SK-N-MC (cell line): Measurements from ENCODE around the gene GSTM1.

Experiments
- DNase-seq: peaks from one replicate; pipeline ENCODE4 v3.0.0-alpha.2; 2011; ENCODE audit warnings: low read depth, low spot score
- H3K27ac ChIP-seq: fragments of 200-600 bp; sonication (generic); 2 replicates; pipeline ENCODE4 v1.5.1; 2016; ENCODE audit warnings: mixed run types
- H3K36me3 ChIP-seq: fragments of 200-600 bp; sonication (generic); 2 replicates; pipeline ENCODE4 v1.6.1; 2017; ENCODE audit warnings: antibody characterized with exemption, low read length, mixed read lengths; ENCODE audit not compliant: insufficient read depth
- H3K4me3 ChIP-seq: fragments of 200-600 bp; sonication (generic); 2 replicates; pipeline ENCODE4 v1.5.1; 2016
- H3K9ac ChIP-seq: fragments of 200-600 bp; sonication (generic); 2 replicates; pipeline ENCODE4 v1.8.0; 2017; ENCODE audit warnings: mixed run types, mixed read lengths; ENCODE audit not compliant: insufficient read length
- H3K9me3 ChIP-seq: fragments of 200-600 bp; sonication (generic); 2 replicates; pipeline ENCODE4 v1.6.1; 2017; ENCODE audit warnings: low read depth, mild to moderate bottlenecking, antibody characterized with exemption, low read length, moderate library complexity, mixed read lengths
- EZH2 ChIP-seq: fragments of 200-600 bp; sonication (generic); IDR thresholded peaks from one replicate; pipeline ENCODE4 v1.6.1; 2017; ENCODE audit warnings: antibody characterized with exemption
- FOXP2 ChIP-seq: optimal IDR thresholded peaks from 2 replicates; pipeline ENCODE3; 2011; ENCODE audit warnings: mild to moderate bottlenecking, moderate library complexity; ENCODE audit not compliant: insufficient read depth; ENCODE audit errors: extremely low read length, control extremely low read depth
- POLR2AphosphoS5 ChIP-seq: IDR thresholded peaks from 2 replicates; pipeline ENCODE4 v1.6.1; 2012; ENCODE audit warnings: mild to moderate bottlenecking, low read depth, low read length, borderline replicate concordance

Gene GSTM1

GRCh38 chr1:109712321-109712864, 24.8 kb downstream of the GSTM1 start:
- Histone ChIP-seq H3K9me3 (no peaks in the 10 kb centered on the region), H3K27ac (no peak overlapping the region), H3K4me3 (no peak overlapping the region), H3K9ac (no peak overlapping the region), H3K36me3 (no peaks in the 10 kb centered on the region)
- DNase-seq: no peak
- no peak for TF ChIP-seq FOXP2
- no peak for TF ChIP-seq EZH2
- TF ChIP-seq POLR2AphosphoS5: no peak

GRCh38 chr1:109713636-109714035, 26.0 kb downstream of the GSTM1 start:
- no peaks in the 10 kb centered on the region for H3K9me3 ChIP-seq
- TF ChIP-seq POLR2AphosphoS5 (no peak), EZH2 (no peak), FOXP2 (no peak)
- no peak overlapping the region for H3K9ac ChIP-seq
- no peak overlapping the region for H3K27ac ChIP-seq
- H3K36me3 ChIP-seq: no peaks in the 10 kb centered on the region
- no peak for DNase-seq
- no peak overlapping the region for H3K4me3 ChIP-seq

- no peak overlapping the region for H3K27ac ChIP-seq
- H3K4me3 ChIP-seq: no peak overlapping the region
- no peaks in the 10 kb centered on the region for H3K36me3 ChIP-seq
- DNase-seq: no peak
- no peaks in the 10 kb centered on the region for H3K9me3 ChIP-seq
- H3K9ac ChIP-seq: no peak overlapping the region
- TF ChIP-seq FOXP2 (no peak), POLR2AphosphoS5 (no peak), EZH2 (no peak)
These were observed 27.2 kb downstream of the GSTM1 start for GRCh38 chr1:109714661-109715372.

DNA sequence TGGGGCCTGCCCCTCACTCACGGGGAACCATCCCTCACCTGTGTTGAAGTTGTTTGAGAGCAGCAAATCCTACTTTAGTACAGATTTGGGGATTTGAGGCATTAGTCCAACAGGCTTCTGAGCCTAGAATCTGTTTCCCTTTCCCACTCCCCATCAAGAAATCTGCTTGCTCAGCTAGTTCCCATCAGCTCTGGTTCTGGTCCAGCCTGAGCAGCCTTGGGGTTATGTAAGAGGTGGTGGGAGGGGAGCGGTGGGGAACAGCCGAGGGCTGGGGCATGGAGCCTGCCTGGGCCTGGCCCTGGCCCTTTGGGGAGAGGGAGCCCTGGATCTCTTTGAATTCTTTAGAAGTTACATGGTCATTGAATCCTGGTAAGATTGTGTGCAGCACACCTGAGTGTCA, 28.5 kb downstream of the GSTM1 start:
- H3K9me3 ChIP-seq: no peaks in the 10 kb centered on the region
- H3K4me3 ChIP-seq: no peak overlapping the region
- TF ChIP-seq FOXP2 (no peak), POLR2AphosphoS5 (no peak), EZH2 (no peak)
- no peaks in the 10 kb centered on the region for H3K36me3 ChIP-seq
- no peak overlapping the region for H3K27ac ChIP-seq
- no peak for DNase-seq
- H3K9ac ChIP-seq: no peak overlapping the region

- no peak overlapping the region for H3K9ac ChIP-seq
- H3K27ac ChIP-seq: no peak overlapping the region
- no peak overlapping the region for H3K4me3 ChIP-seq
- no peaks in the 10 kb centered on the region for H3K36me3 ChIP-seq
- no peak for DNase-seq
- no peaks in the 10 kb centered on the region for H3K9me3 ChIP-seq
- TF ChIP-seq POLR2AphosphoS5 (no peak), FOXP2 (no peak), EZH2 (no peak)
These were observed 29.0 kb downstream of the GSTM1 start for GRCh38 chr1:109716570-109717090.

- H3K36me3 ChIP-seq: no peaks in the 10 kb centered on the region
- H3K4me3 ChIP-seq: no peak overlapping the region
- no peaks in the 10 kb centered on the region for H3K9me3 ChIP-seq
- no peak overlapping the region for H3K9ac ChIP-seq
- TF ChIP-seq FOXP2: no peak
- TF ChIP-seq POLR2AphosphoS5: no peak
- no peak for TF ChIP-seq EZH2
- no peak for DNase-seq
- H3K27ac ChIP-seq: no peak overlapping the region
These were observed 30.1 kb downstream of the GSTM1 start for GRCh38 chr1:109717729-109718128.

GRCh38 chr1:109718495-109718894, 30.9 kb downstream of the GSTM1 start:
- no peak for DNase-seq
- Histone ChIP-seq H3K4me3 (no peak overlapping the region), H3K9ac (no peak overlapping the region), H3K36me3 (no peaks in the 10 kb centered on the region), H3K9me3 (no peaks in the 10 kb centered on the region), H3K27ac (no peak overlapping the region)
- TF ChIP-seq POLR2AphosphoS5: no peak
- TF ChIP-seq EZH2: no peak
- no peak for TF ChIP-seq FOXP2

DNA sequence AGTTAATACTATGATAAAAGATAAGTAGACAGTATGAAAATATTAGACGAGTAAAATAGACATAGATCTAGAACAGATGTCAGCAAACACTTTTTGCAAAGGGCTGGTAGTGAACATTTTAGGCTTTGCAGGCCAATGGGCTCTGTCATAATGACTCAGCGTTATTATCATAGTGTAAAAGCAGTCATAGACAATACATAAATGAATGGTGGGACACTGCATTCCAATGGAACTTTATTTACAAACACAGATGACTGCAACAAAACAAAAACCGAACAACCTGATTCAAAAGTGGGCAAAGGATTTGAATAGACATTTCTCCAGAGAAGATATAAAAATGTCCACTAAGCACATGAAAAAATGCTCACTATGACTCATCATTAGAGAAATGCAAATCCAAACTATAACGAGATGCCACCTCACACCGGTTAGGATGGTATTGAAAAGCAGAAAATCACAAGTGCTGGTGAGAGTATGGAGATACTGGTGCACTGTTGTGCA, 31.8 kb downstream of the GSTM1 start:
- peak overlapping the region; percentile 63; the same call in 1 of the 2 replicates for H3K27ac ChIP-seq
- no peak for DNase-seq

DNA sequence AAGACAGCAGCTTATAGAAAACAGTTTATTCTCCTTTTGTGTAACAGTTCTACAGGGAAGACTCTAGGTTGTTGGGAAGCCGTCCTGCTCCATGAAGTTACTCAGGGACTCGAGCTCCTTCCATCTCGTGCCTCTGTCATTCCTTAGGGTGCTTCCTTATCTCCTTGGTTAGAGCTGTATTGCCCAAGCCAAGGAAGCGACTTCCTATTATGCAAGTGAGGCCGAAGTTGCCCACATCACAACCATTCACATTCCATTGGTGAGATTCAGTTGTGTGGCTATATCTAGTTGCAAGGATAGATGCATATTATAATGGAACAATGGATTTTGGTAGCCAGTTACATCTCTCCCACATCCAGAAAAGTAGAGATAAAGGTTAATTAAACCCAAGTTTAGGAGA, 33.4 kb downstream of the GSTM1 start:
- Histone ChIP-seq H3K36me3 (no peaks in the 10 kb centered on the region), H3K9ac (no peak overlapping the region), H3K4me3 (no peak overlapping the region), H3K9me3 (no peaks in the 10 kb centered on the region), H3K27ac (0 out of 2 replicates have a peak overlapping the region, but pooled peaks have one; percentile 6)
- TF ChIP-seq EZH2: no peak
- no peak for TF ChIP-seq POLR2AphosphoS5
- no peak for TF ChIP-seq FOXP2
- no peak for DNase-seq

More for the DNA sequence above, 31.8 kb downstream of the GSTM1 start:
- TF ChIP-seq FOXP2 (no peak), POLR2AphosphoS5 (no peak), EZH2 (no peak)
- Histone ChIP-seq H3K4me3 (no peak overlapping the region), H3K36me3 (no peaks in the 10 kb centered on the region), H3K9me3 (no peaks in the 10 kb centered on the region), H3K9ac (no peak overlapping the region)
